Prostate gland (tissue), 2 donors: ENCODE results near the gene TUNAR.

ENCODE experiments used
- CTCF ChIP-seq, 4 experiments: fragments of 200-600 bp in 2 of 4; fragments of 450-650 bp in 2 of 4; sonication (generic) in 2 of 4; IDR thresholded peaks; 1 replicate in 3 of 4; 2 replicates in 1 of 4; pipeline ENCODE4 v1.5.1; 2016 to 2019; ENCODE audit warnings: antibody characterized with exemption in 4 of 4, mild to moderate bottlenecking in 2 of 4, moderate library complexity in 2 of 4
- POLR2A ChIP-seq: fragments of 450-650 bp; IDR thresholded peaks from one replicate; pipeline ENCODE4 v1.6.1; 2016; ENCODE audit warnings: antibody characterized with exemption, mild to moderate bottlenecking

GRCh38 chr14:95857275-95857674, 19.4 kb upstream of the TUNAR start:
- TF ChIP-seq CTCF (IDR thresholded peaks at IDR 0.05) = no peak
- TF ChIP-seq POLR2A = no peak
